ENCODE measurements around the gene TFCP2L1. TPM values are rescaled to one million over a fixed set of nuclear protein-coding genes. Genes with fewer than 3 reads are reported as not detected.
"Not testable (repeated sequence)": the region's sequence is repeated elsewhere in the genome, so short reads cannot be mapped to it uniquely, and the experiment has no call there.

Gene TFCP2L1
- total RNA-seq, 1 donor from 2014 or later, result 0.54 TPM

GRCh38 chr2:121272596-121272995, 12.4 kb downstream of the TFCP2L1 start:
- H3K4me3 Mint-ChIP-seq, result no peak overlapping the region
- peak overlapping the region; percentile 2 for H3K27ac Mint-ChIP-seq
- peaks cover 22% of the 10 kb centered on the region for H3K4me1 Mint-ChIP-seq
- TF ChIP-seq CTCF (IDR thresholded peaks at IDR 0.05; ENCODE audit: unreplicated experiment), result no peak
- no peak for DNase-seq (ENCODE audit: low spot score in 2 of 2, unreplicated experiment in 2 of 2)
- H3K9me3 Mint-ChIP-seq, result no peaks in the 10 kb centered on the region
- H3K36me3 Mint-ChIP-seq, result no peaks in the 10 kb centered on the region
- H3K27me3 Mint-ChIP-seq (ENCODE audit: low read depth), result no peaks in the 10 kb centered on the region

GRCh38 chr2:121269436-121269835, 15.6 kb downstream of the TFCP2L1 start:
- H3K4me3 Mint-ChIP-seq; H3K27me3 Mint-ChIP-seq (ENCODE audit: low read depth); DNase-seq (ENCODE audit: low spot score in 2 of 2, unreplicated experiment in 2 of 2); H3K27ac Mint-ChIP-seq; H3K36me3 Mint-ChIP-seq; H3K9me3 Mint-ChIP-seq: not testable (repeated sequence)
- H3K4me1 Mint-ChIP-seq, result peaks cover 22% of the 10 kb centered on the region

GRCh38 chr2:121266543-121267106, 18.4 kb downstream of the TFCP2L1 start:
- DNase-seq (ENCODE audit: low spot score in 2 of 2, unreplicated experiment in 2 of 2), result no peak
- Mint-ChIP-seq H3K36me3 (no peaks in the 10 kb centered on the region), H3K4me1 (peaks cover 5% of the 10 kb centered on the region), H3K27me3 (ENCODE audit: low read depth) (no peaks in the 10 kb centered on the region), H3K9me3 (no peaks in the 10 kb centered on the region), H3K27ac (no peak overlapping the region), H3K4me3 (no peak overlapping the region)
- TF ChIP-seq CTCF (IDR thresholded peaks at IDR 0.05; ENCODE audit: unreplicated experiment), result no peak

GRCh38 chr2:121263996-121264715, 20.8 kb downstream of the TFCP2L1 start:
- H3K27me3 Mint-ChIP-seq (ENCODE audit: low read depth), result no peaks in the 10 kb centered on the region
- H3K9me3 Mint-ChIP-seq, result no peaks in the 10 kb centered on the region
- no peaks in the 10 kb centered on the region for H3K36me3 Mint-ChIP-seq
- no peak for TF ChIP-seq CTCF (IDR thresholded peaks at IDR 0.05; ENCODE audit: unreplicated experiment)
- H3K4me3 Mint-ChIP-seq, result no peak overlapping the region
- H3K4me1 Mint-ChIP-seq, result no peaks in the 10 kb centered on the region
- H3K27ac Mint-ChIP-seq, result no peak overlapping the region
- DNase-seq (ENCODE audit: low spot score in 2 of 2, unreplicated experiment in 2 of 2), result no peak

- TF ChIP-seq CTCF (IDR thresholded peaks at IDR 0.05; ENCODE audit: unreplicated experiment), result no peak
- Mint-ChIP-seq H3K9me3 (no peaks in the 10 kb centered on the region), H3K4me3 (no peak overlapping the region), H3K27me3 (ENCODE audit: low read depth) (no peaks in the 10 kb centered on the region), H3K4me1 (no peaks in the 10 kb centered on the region), H3K27ac (no peak overlapping the region), H3K36me3 (no peaks in the 10 kb centered on the region)
- DNase-seq (ENCODE audit: low spot score in 2 of 2, unreplicated experiment in 2 of 2), result no peak
Observed at GRCh38 chr2:121260370-121261154, 24.4 kb downstream of the TFCP2L1 start.

GRCh38 chr2:121258051-121258450, 27.0 kb downstream of the TFCP2L1 start:
- TF ChIP-seq CTCF (IDR thresholded peaks at IDR 0.05; ENCODE audit: unreplicated experiment), result no peak
- Mint-ChIP-seq H3K36me3 (no peaks in the 10 kb centered on the region), H3K9me3 (no peaks in the 10 kb centered on the region), H3K27me3 (ENCODE audit: low read depth) (peaks cover 2% of the 10 kb centered on the region), H3K4me3 (no peak overlapping the region), H3K4me1 (no peaks in the 10 kb centered on the region), H3K27ac (no peak overlapping the region)
- no peak for DNase-seq (ENCODE audit: low spot score in 2 of 2, unreplicated experiment in 2 of 2)

All from mesothelial cell of epicardium (in vitro differentiated cells).